RPMI8226 (cell line): Measurements from ENCODE around the gene TLR10.
"Not testable (repeated sequence)": the region's sequence is repeated elsewhere in the genome, so short reads cannot be mapped to it uniquely, and the experiment has no call there.

ENCODE experiments used
- DNase-seq: peaks from one replicate; pipeline ENCODE4 v3.0.0-alpha.2; 2015

The TLR10 gene

GRCh38 chr4:38782452-38783108 is at the start of gene TLR10:
Gene TLR10, minus strand, starts transcription at chr4:38782990. Its CDS starts 7,400 bp downstream, at chr4:38775590.
- peak; percentile 61 for DNase-seq

- DNase-seq: no peak
Measured at GRCh38 chr4:38832206-38832605, 49.4 kb upstream of the TLR10 start.

- DNase-seq: no peak
Measured at GRCh38 chr4:38831653-38832052, 48.9 kb upstream of the TLR10 start.

GRCh38 chr4:38829237-38829636 is 46.4 kb upstream of the TLR10 start:
- DNase-seq: no peak

- DNase-seq: no peak
Measured at GRCh38 chr4:38823766-38824165, 41.0 kb upstream of the TLR10 start.

- DNase-seq: no peak
Measured at GRCh38 chr4:38822748-38823303, 40.0 kb upstream of the TLR10 start.

- DNase-seq: no peak
Measured at GRCh38 chr4:38821739-38822138, 38.9 kb upstream of the TLR10 start.

- DNase-seq: no peak
Measured at GRCh38 chr4:38820329-38821061, 37.7 kb upstream of the TLR10 start.

GRCh38 chr4:38819569-38819968 is 36.8 kb upstream of the TLR10 start:
- no peak for DNase-seq

GRCh38 chr4:38818441-38818976 is 35.7 kb upstream of the TLR10 start:
- DNase-seq: no peak

- peak; percentile 75 for DNase-seq
Measured at GRCh38 chr4:38815885-38816782, 33.3 kb upstream of the TLR10 start.

- no peak for DNase-seq
Measured at GRCh38 chr4:38814386-38814785, 31.6 kb upstream of the TLR10 start.

- DNase-seq: no peak
Measured at GRCh38 chr4:38811297-38811696, 28.5 kb upstream of the TLR10 start.

GRCh38 chr4:38807462-38807861 is 24.7 kb upstream of the TLR10 start:
- not testable (repeated sequence) for DNase-seq

- not testable (repeated sequence) for DNase-seq
Measured at GRCh38 chr4:38806251-38806650, 23.5 kb upstream of the TLR10 start.

- peak; percentile 71 for DNase-seq
Measured at GRCh38 chr4:38805530-38806145, 22.8 kb upstream of the TLR10 start.

GRCh38 chr4:38804654-38805295 is 22.0 kb upstream of the TLR10 start, which contains the start of gene TLR1:
Gene TLR1, minus strand, starts transcription at chr4:38804791. Its CDS starts 5,960 bp downstream, at chr4:38798831.
- peak; percentile 63 for DNase-seq

- peak; percentile 37 for DNase-seq
Measured at GRCh38 chr4:38803833-38804653, 21.3 kb upstream of the TLR10 start.

- DNase-seq: no peak
Measured at GRCh38 chr4:38802561-38803355, 20.0 kb upstream of the TLR10 start.

- no peak for DNase-seq
Measured at GRCh38 chr4:38800961-38801450, 18.2 kb upstream of the TLR10 start.
